Measurements from ENCODE around the gene AGBL1.

The AGBL1 gene

DNA sequence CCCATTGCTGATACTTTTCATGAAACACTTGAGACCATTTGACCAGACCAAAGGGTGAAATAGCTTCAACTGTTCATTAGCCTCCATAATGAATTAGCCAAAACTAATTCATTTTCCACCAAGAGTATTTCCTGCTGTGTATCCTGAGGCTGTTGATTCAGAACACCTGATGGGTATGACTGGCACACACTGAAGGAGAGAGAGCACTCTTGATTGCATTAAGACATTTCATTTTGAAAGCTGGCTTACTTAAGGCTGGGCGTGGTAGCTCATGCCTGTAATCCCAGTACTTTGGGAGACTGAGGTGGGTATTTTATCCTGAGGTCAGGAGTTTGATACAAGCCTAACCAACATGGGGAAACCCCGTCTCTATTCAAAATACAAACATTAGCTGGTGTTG, 175.6 kb downstream of the AGBL1 start:
- no peak for DNase-seq

DNA sequence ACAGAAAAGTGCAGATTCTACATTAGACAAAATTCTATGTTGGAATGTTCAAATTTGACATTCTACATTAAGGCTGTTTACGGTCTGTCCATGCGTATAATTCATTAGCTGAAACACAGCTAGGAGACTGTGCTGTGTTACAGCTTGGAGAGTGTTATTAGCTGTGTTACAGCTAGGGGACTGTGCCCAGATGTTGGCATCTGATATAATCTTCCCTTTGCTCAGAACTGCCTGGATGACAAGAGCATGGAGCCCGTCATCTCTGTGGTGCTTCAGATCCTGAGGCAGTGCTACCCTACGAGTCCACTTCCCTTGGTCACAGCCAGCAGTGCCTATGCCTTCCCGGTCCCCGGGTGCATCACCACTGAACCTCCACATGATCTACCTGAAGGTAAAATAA, 177.0 kb downstream of the AGBL1 start:
- DNase-seq: no peak

DNA sequence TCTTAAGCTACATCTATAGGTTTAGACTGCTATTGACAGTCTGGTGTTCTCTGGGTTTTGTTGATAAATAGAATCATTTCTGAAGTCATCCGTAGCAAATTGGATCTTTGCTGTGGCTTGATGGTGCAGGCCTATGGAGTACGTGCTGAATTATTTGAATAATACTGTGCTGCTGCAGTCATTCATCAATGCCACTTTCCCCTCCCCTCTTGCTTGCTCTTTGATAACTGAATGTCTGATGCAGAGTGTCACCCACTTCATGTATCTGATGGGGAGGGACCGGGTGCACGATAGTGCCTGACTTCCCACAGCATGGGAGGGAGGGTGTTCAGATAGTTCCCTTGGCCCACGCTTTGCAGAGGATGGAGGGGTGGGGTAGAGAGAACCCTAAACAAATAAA, 179.9 kb downstream of the AGBL1 start:
- DNase-seq: no peak

DNA sequence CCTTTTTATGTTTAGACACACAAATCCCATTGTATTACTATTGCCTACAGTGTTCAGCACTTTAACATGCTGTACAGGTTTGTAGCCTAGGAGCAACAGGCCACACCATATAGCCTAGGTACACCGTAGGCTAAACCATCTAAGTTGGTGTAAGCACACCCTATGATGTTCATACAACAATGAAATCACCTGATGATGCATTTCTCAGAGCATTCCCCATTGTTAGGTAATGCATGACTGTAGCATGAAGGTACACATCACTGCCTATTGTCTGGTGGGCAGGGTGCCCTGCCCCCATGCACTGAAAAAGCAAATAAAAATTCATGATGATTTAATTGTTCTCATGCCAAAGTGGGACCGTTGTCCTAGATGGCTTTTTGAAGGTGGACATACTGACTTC, 183.6 kb downstream of the AGBL1 start:
- no peak for DNase-seq

DNA sequence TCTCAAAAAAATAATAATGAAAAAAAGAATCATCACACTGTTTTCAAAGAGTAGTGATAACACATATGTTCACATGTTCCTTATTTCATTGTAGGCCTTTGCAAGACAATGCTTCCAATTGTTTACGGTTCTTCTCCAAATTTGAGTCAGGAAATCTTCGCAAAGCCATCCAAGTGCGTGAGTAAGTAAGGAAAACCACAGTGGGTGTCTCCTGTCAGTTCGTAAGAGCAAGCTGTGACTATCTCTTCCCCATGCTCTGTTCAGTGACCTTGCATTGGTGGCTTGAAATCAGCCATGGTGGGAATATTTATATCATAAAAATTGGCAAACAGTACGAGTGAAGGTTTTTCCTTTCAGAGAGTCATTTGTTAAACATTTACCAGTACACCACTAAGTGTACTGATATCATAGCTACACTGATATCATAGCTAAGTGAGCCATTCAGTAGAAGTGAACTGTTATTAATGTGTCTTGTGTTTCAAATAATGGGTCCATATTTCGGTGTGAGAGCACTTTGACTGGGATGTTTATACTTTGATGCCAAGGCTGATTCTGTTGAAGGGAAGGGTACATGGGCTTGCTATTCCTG, 187.3 kb downstream of the AGBL1 start:
- DNase-seq: no peak

DNA sequence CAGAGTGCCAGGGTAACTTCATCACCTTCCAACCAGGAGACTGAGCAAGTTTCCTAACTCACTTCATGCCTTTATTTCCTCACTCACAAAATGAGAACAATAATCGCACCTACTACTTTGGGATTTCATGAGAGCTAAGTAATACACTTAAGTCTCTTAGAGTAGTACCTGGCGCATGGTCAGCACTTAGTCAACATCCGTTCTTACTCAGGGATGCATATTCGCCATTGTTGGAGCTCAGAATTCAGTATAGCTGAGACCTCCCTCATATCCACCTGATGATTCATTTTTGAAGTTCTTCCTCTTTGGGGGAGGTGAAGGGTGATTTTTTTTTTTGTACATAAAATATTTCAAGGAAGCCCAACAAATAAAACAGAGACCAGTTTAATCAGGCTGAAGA, 188.2 kb downstream of the AGBL1 start:
- no peak for DNase-seq

DNA sequence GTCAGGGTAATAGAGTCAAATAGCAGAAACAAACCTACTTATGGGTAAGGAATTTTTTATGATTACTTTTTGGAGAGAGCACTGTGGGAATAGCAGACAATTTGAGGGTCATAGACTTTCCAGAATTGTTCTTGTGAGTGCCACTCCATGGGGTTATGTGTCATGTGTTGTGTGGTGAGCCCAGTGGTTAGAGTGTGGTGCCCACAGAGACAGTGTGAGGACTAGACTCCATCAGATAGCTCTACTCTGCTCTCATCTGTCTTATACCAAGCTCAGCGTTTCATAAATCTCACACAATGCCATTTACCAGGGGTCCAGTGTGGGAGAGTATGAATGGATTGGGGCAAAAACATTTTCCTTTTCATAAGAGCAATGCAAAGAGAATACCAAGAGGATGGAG, 188.9 kb downstream of the AGBL1 start:
- DNase-seq: no peak

DNA sequence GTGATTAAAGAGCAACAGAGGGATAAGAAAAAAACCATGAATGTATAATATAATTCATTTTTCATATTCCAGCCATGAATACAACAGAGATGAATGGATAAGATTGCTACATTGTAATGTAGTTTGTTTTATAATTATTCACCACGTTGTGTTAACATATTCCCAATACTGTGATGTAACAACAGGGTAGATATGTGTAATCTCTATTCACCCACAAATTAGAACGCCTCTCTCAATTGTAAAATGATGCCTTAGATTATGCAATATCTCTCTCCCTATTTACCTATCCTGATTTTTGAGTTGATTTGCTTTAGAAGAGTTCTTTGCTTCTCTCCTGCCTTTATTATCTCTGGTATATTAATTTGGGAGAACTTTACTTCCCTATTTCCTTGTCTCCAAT, 193.6 kb downstream of the AGBL1 start:
- no peak for DNase-seq

DNA sequence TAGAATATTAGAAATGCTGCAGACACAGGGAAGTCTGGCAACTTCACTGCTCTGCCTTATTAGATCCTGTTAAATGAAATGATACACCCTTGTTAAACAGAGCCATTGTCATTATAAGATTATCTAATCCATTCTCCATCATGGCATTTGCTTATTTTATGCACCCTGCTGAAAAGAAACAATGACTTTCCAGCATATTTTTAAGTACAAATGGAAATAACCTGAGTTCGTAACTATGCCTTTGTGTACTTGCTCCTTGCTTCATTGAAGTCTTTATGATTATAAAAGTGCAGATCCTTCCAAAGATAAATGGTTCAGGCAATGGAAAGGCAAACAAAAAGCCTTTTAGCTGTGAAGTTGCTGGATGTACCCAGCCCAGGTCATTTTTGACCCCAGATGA, 195.7 kb downstream of the AGBL1 start:
- no peak for DNase-seq

DNA sequence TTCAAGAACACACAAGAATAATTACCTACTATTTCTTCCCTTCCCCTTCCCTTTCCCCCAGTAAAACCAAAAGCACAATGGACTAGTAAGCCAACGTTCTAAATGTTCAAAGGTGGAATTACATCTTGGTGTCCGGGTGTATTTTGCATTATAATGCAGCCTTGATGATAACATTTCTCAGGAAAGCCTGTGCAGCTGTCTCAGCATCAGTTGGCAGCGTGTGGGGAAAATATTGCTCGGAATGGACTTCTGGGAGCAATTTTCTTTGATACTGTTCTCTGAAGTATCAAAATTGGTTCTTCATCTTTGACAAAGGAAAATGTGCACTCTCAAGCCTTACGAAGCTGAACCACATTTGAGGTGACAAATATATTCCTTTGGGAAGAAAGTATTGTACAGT, 198.9 kb downstream of the AGBL1 start:
- no peak for DNase-seq

DNA sequence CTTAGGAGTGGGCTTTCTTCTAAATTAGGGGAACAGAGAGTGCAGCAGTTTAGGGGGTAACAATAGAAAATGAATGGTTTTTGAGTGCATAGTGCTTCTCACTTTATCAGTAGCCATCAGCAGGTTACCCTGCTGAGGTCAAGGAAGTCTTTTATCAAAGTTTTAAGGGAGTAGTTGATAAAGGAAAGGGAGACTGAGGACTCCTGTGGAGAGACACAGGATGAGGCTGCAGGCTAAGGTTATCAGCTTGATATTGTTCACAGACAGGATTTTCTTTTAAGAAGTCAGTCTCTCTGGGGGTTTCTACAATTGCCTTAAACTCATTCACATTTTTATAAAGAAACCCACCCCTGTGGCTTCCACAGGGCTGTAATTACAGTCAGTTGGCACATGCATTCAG, 205.0 kb downstream of the AGBL1 start:
- no peak for DNase-seq

DNA sequence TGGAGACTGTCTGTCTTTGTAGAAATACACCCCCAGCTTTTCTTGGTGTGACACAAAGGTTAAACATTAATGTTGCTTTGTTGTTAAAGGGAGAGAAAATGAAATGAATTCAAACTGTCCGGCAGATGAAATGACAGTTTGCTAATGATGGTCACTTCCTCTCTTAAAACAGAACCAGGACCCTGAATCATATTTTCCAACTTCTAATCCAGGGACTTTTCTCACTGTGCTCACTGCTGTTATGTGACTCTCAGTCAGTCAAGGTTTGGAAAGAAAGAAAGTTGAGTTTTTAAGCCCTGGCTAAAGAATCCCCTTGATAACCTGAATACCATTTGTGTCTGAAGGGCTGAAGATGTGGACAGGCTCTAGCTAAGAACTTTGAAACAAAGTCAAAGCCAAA, 215.8 kb downstream of the AGBL1 start:
- DNase-seq: no peak

DNA sequence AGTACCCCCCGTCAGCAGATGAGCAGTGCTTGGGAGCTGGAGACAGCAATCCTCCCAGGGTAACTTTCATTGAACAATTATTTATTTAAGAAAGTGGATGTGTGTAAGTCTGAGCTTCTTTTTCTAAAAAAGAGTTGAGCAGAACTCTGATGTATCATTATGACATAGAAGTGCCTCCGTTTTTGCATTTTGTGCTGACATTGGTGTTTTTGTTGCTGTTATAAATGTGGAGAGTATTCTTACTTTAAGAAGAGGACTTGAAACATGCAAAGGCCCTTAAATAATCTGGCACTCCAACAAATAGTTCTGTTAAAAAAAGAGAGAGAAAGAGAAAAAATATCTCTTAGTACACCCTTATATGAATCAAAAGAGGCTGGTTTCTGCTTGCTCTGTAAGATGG, 217.1 kb downstream of the AGBL1 start:
- no peak for DNase-seq

DNA sequence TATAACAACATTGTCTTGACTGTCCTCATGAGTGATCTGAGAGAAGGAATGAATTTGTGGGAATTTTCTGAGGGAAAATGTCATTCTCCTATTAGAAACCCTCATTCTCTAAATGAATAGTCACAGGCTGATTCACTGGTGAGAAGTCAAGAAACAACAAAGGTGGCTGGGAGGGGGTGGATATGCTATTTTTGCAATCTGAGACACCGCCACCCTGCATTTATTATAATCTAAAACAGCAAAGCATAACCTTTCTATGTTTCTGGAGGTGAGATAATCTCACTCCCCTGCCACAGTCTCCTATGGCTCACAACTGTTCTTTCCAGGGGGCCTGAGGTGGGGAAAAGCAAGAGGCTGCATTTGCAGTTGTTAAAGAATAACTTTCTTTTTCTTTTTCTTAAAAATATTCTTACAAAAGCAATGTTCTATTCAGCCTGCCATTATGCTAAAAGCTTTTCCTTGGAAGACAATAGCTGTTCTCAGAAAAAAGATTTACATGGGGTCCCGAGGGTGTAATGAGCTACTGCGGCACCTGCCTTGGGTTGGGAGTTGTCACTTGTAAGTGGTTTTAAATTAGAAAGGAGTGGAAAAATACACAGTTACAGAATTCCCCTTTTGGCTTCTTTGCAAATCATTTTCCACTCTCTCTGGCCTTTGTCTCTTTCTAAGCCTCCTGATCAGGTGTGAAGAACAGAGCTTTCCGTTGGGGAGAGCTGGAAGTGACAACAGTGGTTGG, 220.9 kb downstream of the AGBL1 start:
- DNase-seq: no peak

DNA sequence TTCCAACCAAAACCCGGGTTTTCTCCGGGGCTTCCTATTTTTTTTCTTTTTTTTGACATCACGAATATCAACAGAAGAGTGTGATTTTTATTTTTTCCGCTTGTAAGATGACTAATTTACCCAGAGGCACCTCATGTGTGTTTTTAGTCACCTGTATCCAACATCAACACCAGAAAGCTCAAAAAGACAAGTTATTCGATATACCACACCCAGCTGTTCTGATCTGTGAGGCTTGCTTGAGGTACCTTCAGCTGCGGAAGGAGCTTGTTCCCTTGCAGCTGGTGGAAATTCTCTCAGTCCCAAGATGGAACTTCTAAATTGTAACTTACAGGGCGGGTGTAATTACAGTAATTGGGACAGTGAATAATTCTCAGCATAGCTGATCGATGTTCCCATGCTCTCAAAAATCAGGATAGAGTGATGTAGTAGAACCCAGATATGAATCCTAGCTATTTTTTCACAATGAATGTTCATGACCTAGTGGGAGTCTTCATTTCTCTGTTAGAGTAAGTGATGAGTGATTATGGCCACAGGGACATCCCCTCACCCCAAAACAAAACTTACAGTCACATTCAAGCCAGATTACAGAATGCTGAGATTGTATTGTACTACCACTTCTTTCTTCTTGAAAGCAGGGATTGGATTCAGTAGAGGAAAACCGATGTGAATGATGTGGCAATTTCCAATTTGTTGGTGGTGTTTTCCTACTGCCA, 232.1 kb downstream of the AGBL1 start:
- no peak for DNase-seq

DNA sequence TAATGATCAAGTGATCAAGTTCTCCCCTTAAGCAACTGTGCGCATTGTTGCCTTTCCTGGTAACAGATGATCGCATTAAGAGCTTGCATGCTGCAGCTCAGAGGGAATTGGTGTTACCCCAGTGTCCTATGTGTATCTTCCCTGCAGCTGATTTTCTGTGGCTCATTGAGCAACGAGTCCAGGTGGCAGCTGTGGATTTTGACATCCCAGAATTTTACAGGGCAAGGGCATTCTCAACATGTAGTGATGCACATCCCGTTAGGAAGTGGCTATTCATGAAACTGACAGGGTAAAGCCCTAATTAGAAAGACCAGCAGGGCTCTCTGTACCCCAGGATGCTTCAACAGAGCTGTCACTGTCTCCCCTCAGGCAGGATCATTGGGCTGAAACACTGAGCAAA, 232.8 kb downstream of the AGBL1 start:
- no peak for DNase-seq

DNA sequence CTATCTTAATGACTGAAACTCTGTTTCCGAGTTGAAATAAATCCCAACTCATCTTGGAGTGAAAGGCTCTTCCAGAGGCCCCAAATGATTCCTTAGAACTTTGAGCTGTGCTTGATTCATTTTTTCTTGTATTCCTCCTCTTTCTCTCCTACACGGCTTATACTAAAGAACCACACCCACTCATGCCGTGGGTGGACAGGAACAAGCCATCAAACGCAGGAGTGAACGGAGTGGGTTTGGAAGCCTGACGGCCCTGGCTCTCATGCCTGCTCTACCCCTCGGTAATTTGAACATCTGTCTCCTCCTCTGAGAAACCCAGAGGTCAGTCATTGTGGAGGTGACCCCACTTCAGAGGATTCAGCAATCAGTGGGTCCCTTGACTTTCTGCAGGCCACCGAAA, 236.5 kb downstream of the AGBL1 start:
- no peak for DNase-seq

DNA sequence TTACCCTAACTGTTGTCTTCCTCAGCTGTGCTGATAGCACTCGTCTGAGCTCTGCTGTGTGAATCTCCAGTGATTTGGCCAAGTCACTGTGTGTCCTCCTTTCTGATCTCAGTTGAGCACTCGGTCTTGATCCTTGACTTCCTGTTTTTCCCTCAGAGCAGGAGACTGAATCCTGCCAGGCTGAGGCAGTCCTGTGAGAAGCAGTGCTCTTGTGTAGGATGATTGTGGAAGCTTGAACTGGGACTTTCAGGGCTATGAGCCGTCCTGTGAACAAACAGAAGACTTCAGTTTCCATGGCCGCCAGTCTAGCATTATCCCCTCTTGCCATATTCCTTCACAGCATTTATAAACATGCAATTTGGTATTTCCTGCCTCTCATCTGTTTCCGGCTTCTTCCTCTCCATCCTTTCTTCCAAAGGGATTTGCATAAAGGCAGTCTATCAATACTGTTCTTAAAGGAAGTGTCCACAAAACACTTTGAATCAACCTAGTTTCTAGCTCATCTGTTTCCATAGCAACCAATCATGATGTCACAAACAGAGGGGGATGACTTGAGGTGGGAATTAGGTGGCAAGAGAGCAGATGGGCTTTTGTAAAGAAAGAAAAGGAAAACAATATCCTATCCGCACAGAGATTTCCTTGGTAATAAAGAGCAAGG, 237.2 kb downstream of the AGBL1 start:
- no peak for DNase-seq

DNA sequence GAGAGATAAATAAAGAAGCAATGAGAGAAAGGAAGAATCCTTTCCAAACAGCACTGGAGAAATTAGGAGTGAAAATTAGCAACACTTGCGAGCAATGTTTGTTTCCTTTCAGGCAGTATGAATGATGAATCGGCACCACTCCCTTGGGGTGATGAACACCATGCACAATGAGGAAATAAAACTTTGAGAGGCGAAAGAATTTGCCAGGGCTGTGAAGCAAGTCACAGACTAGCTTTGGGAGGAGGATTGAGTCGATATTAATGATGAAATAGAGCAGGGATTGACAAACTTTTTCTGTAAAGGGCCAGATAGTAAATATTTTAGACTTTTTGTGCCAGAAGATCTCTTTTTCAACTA, 237.7 kb downstream of the AGBL1 start:
- DNase-seq: no peak

DNA sequence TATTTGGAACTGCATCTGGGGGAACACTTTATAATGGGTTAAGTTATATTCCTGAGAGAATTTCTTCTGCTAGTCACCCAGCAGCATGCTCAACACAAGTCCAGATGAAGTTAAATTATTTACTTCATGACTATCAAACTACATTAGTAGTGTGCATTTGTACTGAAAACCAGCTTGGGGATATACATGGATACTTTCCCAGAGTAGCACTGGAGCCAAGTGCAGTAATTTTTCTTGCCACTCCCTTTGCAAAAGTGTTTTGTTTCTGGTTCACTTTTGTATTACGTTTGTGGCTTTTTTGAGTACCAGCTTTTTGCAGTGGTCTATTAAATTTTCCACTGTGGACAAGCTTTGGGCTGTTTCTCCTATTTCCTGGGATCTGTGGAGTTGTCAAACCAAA, 243.0 kb downstream of the AGBL1 start:
- DNase-seq: no peak

DNA sequence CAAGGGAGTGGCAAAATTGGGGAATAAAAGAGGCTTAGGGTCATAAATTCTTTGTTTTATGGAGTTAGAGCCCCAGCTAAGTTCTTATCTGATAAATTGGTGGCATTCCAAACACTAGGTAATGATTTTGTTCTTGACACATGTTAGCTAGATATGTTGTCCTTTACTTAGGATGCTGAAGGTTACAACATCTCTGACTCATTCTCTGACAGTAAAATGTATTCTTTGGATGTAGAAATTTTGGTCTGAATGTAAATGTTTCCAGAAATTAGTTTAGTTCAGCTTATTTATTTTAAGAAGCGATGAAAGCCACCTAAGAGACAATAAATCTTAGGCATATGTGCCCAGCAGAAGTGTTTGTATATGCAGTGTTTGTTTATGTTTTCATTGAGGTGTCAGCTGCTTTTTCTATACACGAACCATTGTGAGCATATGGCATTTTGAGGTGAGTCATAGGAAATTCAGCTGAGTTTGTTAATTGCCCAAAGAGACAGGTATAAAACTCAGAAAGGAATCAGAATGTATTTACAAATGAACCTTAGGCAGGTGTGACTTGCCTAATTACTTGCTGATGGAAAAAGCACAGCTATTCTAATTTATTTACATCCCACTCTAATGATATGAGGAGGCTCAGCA, 247.7 kb downstream of the AGBL1 start:
- DNase-seq: no peak

DNA sequence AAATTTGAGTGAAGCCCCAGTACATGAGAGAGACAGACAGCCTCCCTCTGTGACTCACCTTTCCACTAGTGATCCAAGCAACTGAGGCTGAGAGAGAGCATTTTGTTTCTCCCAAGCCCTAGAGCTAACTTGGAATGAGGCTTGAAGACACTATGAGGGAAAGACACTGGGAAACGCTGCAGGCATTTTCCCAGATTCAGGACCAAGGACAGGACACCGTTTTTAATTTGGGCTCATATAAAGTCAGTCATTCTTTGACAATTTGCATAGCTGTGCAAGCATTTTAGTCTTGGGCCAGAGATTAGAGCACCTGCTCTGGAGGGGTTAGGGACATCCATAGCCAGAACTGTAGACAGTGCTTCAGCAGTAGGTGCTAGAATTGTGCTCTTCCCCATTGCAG, 249.0 kb downstream of the AGBL1 start:
- DNase-seq: no peak

DNA sequence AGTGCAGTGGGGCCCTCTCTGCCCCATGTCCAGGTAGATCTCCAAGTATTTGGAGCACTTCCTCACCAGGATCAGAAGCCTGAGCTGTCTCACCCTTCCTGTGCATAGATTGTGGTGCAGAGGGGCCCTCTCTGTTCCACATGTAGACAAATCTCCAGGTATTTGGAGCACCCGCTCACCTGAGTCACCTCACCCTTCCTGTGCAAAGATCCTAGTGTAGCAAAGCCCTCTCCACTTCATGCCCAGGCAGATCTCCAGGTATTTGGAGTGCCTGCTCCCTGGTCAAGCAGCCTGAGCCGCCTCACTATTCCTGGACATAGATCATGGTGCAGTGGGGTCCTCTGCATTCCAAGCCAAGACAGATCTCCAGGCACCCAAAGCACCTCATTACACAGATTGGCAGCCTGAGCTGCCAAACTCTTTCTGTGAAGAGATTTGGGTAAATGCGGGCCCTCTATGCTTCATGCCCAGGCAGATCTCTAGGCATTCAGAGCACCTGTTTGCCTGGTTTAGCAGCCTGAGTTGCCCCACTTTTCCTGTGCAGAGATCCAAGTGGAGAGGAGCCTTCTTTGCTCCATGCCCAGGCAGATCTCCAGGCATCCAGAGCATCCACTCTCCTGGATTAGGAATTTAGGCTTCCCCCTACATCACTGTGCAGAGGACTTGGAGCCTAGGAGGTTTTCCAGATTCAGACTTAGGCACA, 249.8 kb downstream of the AGBL1 start:
- no peak for DNase-seq
